Activated CD4-positive, alpha-beta T cell treated with anti-CD3 and anti-CD28 coated beads, Interleukin-2, Interleukin-4, amounts not matched to agents 100 ng/mL and 50 ng/mL, durations not matched to agents 16 hours and 8 hours (primary cell): Measurements from ENCODE around the gene CLEC3B.
"Not testable (repeated sequence)": the region's sequence is repeated elsewhere in the genome, so short reads cannot be mapped to it uniquely, and the experiment has no call there.

Experiments used
- DNase-seq: peaks from one replicate; pipeline ENCODE4 v3.0.0-alpha.2; 2020; ENCODE audit warnings: low spot score

Gene CLEC3B

DNA sequence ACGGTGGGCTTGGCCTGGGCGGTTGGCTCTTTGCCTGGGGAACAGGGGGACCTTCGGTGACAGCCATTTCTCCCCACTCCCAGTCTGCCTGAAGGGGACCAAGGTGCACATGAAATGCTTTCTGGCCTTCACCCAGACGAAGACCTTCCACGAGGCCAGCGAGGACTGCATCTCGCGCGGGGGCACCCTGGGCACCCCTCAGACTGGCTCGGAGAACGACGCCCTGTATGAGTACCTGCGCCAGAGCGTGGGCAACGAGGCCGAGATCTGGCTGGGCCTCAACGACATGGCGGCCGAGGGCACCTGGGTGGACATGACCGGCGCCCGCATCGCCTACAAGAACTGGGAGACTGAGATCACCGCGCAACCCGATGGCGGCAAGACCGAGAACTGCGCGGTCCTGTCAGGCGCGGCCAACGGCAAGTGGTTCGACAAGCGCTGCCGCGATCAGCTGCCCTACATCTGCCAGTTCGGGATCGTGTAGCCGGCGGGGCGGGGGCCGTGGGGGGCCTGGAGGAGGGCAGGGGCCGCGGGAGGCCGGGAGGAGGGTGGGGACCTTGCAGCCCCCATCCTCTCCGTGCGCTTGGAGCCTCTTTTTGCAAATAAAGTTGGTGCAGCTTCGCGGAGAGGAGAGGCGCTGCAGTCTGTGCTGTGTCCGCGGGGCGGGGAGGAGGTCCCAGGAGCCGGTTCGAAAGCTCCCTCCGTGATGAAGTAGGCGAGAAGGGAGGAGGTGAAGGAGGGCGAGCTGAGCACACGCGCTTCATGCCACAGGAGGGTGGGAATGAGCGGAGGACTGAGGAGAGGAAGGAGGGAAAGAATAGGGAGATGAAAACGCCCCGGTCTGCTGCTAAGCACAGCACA, 9.6 kb downstream of the CLEC3B start:
- no peak for DNase-seq

DNA sequence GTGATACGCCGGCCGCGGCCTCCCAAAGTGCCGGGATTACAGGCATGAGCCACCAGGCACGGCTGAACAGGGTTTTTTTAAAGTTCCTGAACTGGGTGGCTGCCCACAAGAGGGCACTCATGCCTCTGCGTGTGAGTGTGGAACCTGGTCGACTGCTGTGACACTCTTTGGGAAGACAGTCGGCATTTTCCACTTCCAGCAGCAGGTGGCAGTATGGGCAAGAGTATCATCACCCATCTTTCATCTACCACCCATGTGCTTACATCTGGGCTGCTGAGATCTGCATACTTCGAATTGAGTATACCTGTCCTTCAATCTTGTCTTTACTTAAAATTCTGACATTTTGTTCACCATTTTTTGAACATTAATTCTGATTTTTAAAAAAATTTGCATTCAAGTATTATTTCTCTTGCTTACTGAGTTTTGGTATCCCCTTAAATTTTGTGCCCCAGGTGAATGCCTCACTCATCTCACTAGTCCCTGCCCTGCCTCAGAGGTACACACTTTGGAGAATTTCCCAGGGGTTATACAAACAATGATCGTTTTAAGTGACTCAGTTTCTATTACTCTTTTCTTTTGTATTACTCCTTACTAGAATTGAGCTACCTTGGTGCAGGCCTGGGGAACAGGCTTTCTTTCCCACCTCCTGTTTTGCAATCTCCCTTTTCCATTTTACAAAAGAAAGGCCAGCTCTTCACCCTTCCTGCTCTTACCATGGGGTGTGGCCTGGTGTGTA, 11.8 kb downstream of the CLEC3B start:
- DNase-seq, result peak; percentile 96

DNA sequence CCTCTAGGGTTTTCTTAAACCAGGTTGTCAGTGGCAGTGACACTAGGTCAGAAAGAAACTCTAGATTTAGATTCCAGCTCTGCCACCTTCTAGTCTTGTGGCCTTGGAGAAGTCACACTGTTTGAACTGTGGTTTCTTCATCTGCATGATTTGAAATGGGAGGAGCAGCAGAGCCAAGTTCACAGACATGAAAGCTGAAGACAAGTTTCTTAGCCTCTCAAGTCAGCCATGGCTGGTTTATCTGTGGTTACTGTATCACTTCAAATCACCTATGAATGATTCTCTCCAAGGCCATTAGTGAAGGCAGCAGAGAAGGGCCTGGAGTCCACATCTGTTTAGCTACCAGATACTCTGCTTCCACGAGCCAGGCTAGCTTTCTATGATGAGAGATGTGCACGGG, 15.6 kb downstream of the CLEC3B start:
- peak; percentile 28 for DNase-seq

DNA sequence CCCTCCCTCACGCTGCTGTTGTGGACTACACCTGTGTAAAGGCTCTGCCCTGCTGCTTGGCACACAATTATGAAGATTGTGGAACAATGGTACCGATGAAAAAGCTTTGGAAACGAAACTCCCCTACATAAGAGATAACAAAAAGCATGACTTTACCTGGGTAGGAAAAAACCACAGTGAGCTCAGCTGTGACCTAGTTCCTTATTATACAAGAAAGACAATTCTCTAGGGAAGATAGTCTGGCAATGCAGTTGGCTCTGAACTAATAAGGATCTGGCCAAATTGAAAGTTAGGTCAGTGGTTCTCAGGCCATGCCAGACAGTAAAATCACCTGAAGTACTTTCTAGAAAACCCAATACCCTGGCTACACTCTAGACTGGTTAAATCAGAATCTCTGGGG, 16.1 kb downstream of the CLEC3B start:
- no peak for DNase-seq

DNA sequence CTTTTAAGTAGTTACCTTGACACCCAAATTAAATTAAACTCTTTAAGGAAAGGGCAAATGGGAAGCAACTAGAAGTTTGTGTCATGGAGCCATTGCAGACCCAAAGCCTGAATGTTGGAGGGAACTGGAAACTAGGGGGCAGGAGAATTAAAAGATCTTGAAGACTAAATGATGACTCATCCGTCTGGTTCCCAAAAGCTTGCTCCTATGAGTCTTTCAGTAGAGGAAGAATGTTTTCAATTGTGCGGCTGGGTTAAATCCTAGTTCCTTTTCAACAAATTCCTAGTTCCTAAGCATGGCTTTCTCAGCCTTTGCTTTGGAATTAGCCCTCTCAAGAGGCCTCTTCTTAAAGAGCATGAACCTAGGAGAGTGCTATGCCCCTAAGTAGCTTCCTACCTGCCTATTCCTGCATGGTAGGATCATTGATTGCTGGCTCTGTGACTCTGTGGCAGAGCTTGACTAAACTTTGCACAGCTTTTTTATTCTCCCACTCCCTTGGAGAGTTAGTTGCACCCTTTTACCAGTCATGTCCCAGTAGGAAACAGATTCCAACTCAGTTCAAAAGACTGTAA, 17.7 kb downstream of the CLEC3B start:
- DNase-seq, result no peak

DNA sequence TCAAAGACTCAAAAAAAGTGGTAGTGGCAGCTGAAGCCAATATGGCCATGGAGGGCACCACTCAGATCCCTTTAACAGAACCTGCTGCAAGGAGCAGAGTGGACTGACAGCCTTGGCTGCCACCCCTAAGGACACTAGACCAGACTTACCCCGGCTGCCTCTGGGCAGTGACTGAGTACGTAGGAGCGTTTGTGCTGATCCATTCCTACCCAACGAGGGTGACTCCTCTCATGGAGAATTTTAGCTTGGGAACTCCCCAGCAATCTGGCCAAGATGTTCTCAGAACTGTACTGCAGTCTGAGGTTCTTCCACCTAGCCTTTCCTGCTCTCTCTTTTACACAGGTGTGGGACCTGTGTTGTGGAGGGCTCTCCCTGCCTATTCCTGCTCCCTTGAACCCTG, 22.1 kb downstream of the CLEC3B start:
- no peak for DNase-seq

DNA sequence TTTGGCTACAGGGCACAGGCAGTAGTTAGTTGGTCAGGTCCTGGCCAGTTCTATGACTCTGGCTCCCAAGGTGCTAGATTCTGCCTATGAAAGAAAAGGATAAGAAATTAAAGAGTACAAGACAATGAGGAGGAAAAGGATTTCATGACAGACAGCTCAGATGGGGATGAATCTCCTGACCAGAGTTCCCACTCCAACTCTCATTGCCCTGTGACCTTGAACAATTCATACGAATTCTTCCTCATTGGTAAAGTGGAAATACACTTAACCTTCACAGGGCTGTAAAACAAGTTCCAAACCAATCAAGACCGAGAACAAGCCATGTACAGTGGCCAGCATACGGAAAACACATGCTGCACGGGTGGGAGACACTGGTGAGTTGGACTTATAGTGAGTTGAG, 23.7 kb downstream of the CLEC3B start:
- DNase-seq, result no peak

DNA sequence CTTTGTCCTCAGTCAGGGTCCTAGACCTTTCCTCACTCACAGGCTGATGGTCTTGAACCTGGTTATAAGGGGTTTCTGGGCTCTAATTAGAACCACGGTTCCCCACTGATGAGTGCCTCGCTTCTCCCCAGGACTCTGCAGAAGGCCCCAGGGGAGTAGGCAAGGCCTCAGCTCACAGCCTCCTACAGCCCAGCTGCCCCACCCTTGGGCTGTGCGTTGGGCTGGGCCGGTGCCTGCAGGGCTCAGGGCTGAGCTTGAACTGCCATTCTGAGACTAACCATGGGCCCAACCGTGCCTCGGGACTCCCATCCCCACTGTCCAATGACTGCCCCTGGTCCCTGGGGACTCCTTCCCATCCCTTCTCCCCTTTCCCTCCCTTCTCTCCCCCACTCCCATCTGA, 25.6 kb downstream of the CLEC3B start:
- no peak for DNase-seq

DNA sequence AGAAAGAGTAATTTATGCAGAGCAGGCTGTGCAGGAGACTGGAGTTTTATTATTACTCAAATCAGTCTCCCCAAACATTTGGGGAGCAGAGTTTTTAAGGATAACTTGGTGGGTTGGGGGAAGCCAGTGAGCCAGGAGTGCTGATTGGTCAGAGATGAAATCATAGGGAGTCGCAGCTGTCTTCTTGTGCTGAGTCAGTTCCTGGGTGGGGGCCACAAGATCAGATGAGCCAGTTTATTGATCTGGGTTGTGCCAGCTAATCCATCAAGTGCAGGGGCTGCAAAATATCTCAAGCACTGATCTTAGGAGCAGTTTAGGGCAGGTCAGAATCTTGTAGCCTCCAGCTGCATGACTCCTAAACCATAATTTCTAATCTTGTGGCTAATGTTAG, 27.7 kb downstream of the CLEC3B start:
- DNase-seq, result not testable (repeated sequence)

DNA sequence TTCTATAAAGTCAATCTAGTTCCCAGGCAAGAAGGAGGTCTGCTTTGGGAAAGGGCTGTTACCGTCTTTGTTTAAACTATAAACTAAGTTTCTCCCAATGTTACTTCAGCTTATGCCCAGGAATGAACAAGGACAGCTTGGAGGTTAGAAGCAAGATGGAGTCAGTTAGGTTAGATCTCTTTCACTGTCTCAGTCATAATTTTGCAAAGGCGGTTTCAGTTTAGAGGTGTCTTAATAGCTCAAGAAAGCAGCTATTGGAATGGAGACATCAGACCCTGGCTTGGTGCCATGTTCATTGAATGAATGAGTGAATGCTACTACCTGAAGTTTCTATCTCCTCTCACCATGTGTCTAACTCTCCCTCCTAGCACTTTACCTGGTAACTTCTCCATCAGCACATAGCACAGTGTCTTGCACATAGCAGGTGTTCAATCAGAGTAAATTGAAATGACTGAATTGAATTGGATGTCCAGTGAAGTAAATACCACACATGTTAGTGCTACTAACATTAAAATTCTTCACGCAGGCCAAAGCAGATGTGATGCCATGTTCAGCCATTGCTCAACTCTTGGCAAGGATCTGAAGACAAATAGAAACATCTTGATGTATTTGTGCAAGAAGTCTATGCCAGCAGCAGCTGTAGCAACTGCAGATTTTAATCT, 28.2 kb downstream of the CLEC3B start:
- no peak for DNase-seq

DNA sequence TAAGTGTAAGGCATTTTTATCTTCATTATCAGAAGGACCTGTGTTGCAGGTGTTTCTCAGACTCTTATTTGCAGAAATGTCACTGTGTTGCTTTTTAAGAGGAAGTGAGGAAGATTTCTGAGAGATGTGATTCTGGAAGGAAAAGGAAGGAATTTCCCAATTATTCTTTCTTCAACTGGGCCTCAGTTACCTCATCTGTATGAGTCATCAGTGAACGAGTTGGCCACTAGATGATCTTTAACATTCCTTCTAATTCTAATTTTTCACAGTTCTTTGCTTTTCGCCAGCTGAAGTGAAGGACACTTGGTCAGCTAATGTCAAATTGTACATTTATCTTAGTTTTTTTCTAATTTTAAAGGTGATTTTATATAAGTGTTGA, 28.9 kb downstream of the CLEC3B start:
- DNase-seq, result no peak

DNA sequence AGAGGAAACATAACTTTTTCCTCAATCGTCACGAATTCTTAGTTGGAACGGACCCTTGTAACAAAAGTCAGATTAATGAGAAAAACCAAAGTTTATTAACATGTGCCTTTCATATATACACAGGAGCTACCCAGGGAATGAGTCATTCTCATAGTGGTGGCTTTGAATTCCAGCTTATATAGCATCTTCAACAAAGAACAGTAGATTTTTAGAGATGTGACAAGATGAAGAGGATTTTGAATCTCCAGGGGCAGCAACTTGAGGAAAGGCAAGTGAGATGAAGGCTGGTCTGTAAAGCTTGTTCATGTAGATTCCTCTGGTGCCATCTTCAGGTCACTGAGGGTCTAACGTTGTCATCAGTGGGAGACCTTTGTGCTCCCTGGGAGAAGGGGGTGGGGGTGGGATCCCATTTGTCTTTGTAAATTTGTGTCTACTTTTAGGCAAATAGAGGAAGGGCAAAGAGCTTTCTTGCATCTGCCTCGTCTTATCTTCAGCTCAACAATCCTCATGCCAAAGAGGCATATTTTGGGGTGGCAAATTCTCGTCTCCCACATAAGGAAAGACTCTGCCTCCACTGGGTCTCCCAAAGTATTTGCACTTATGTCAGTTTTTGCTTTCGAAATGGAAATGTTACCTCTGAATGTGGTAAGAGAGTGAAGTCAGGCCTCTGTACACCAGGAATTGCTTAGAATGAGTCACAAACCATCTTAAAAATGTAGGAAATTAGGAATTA, 29.5 kb downstream of the CLEC3B start:
- DNase-seq, result peak; percentile 15

DNA sequence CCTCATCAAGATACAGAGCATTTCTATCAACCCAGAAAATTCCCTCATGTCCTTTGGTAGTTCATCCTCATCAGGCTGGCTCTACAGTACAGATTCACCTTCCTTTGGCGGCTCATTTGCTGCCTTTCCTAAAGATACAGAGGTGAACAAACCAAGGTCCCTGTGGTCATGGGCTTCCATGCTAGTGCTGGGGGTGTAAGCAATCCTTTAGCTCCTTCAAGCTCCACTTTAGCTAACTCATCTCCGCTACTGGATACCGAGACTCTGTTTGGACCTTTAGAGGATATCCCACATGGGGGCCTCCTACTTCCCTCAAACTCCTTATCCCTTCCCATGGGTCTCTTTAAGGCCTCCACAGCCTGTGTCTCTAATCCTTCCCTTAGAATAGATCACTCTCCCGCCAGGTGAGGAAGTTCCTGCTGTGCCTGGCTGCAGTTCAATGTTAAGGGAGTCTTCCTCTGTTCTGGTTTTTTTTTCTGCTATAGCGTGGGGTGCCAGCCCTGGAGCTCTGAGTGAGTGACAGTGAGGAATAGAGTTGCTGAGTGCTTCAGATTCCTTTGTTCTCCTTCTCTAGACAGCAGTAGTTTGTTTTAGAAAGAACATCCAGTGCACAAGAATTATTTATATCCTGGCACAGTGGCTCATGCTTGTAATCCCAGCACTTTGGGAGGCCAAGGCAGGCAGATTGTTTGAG, 30.7 kb downstream of the CLEC3B start:
- no peak for DNase-seq

DNA sequence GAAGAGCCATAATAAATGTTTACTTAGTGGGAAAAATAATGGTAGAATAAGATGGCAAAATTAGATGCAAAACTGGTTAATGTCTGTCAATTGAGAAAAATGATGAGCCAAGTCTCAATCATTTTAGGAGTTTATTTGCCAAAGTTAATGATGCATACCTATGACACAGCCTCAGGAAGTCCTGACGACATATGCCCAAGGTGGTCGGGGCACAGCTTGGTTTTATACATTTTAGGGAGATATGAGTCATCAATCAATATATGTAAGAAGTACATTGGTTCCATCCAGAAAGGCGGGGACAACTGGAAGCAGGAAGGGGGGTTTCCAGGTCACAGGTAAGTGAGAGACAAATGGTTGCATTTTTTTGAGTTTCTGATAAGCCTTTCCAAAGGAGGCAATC, 31.5 kb downstream of the CLEC3B start:
- peak; percentile 14 for DNase-seq

DNA sequence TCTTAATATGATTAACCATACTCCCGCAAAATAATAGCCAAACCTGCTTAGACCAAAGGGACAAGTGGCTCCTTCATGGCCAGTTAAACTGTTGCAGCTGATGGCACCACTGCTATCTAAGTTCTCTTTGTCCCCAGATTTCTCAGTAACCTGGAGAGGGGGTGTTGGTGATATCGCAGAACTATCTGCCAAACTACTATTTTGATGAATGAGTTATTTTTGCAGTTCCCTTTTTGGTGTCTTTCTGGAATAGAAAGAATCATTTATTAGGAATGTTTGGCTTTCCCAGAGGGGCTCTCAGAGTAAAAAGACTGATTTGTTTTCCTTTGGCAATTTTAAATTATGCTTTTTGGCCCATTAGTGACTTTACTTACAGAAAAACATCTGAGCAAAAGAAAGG, 33.0 kb downstream of the CLEC3B start:
- no peak for DNase-seq

DNA sequence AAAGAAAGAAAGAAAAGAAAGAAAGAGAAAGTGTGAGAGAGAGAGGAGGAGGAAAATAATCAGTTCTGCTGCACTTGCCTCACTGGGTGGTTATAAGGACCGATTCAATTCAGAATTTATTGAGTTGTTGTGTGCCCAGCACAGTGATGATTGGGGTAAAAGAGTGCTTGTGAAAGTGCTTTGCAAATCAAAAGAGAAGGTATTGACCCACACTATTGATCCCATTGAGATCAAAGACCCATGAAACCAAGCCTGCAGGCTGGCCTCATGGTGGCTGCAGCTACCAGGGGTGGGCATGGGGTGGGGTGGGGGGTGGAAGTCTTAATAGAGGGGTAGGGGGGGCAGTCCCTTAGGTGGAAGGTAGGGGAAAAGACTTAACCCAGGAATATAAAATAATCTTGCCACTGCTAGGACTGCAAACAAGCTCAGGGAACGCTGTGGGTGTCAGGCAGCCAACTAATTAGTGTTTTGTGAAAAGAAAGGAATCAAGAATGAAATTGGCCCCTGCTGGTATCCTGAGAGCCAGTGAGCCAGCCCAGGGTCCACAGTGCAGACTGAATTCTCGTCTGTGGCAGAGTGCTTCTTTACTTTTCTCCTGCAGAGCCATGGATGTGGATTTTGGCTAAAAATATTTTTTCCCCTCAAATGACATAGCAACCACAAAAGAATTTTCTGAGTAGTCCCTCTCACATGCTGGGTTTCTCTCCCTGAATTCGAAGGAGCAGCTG, 34.2 kb downstream of the CLEC3B start:
- DNase-seq, result no peak

DNA sequence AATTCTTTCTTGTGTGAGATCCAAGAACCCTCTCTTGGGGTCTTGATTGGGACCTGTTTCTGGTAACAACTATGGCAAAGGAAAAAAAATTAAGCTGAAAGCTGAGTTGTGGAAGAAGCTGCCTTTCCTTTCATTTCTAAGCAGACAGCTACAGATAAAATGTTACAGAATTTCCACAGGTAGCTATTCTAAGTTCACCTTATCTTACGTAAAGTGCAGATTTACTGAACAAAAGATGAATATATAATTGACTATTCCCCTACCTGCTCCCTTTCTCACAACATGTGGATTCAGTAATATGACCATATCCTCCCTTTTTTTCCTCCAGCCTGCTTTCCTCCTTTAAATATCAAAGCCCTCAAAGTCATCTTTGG, 36.6 kb downstream of the CLEC3B start:
- DNase-seq, result no peak

DNA sequence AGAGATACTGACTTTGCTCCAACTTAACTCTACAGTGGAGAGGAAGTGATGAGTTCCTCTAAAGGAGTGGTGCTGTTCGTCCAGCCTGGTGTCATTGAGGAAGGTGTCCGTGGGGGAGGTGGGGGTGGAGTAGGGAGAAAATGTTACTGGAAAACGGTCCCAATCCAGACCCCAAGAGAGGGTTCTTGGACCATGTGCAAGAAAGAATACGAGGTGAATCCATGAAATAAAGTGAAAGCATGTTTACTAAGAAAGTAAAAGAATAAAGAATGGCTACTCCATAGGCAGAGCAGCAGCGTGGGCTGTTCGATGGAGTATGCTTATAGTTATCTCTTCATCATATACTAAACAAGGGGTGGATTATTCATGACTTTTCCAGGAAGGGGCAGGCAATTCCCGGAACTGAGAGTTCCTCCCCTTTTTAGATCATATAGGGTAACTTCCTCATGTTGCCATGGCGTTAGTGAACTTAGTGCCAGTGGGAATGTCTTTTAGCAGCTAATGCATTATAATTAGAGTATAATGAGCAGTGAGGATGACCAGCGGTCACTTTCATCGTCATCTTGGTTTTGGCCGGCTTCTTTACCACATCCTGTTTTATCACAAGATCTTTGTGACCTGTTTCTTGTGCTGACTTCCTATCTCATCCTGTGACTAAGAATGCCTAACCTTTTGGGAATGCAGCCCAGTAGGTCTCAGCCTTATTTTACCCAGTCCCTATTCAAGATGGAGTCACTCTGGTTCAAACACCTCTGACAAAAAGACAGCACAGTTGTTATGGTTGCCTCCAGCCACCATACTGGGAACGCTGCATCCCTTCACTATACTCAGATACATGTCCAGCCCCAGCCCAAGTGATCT, 38.6 kb downstream of the CLEC3B start:
- peak; percentile 63 for DNase-seq

DNA sequence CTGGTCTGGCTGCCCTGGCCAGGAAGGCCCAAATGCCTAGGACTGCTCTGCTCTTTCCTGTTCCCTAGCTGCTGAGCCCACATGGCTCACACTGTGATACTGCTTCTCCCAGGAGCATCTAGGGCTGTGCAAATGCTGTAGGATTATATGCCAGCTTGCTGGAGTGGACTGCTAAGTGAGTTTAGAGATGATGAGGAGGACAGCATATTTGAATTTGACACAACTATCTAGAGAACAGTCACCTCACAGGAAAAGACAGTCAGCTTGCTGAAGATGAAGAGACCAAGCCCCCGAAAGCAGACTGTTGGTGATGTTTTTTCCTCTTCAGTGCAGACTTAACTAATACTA, 39.2 kb downstream of the CLEC3B start:
- no peak for DNase-seq
